Epithelial cell of proximal tubule (primary cell): ENCODE results near the gene ME3. TPM values are rescaled to one million over a fixed set of nuclear protein-coding genes. Genes with fewer than 3 reads are reported as not detected.

Experiments used
- DNase-seq: peaks from one replicate; pipeline ENCODE4 v3.0.0-alpha.2; 2011; ENCODE audit warnings: low read depth
- H3K4me3 ChIP-seq: 2 replicates; pipeline ENCODE4 v1.5.1; 2011; ENCODE audit warnings: low read depth, mild to moderate bottlenecking, low read length
- total RNA-seq: library from RNA; depleted of rRNA; stranded (reverse); fragments of >200 nt; gene quantifications from 2 replicates; pipeline ENCODE4 v1.2.3, GENCODE V29; 2015
- TF ChIP-seq, protein P1 (sequence below): conservative IDR thresholded peaks from 2 replicates; pipeline ENCODE4 v1.5.1; 2012; ENCODE audit warnings: low read depth, mild to moderate bottlenecking, low read length

Gene ME3
- total RNA-seq, 1 donor from 2014 or later = 35.2 TPM

DNA sequence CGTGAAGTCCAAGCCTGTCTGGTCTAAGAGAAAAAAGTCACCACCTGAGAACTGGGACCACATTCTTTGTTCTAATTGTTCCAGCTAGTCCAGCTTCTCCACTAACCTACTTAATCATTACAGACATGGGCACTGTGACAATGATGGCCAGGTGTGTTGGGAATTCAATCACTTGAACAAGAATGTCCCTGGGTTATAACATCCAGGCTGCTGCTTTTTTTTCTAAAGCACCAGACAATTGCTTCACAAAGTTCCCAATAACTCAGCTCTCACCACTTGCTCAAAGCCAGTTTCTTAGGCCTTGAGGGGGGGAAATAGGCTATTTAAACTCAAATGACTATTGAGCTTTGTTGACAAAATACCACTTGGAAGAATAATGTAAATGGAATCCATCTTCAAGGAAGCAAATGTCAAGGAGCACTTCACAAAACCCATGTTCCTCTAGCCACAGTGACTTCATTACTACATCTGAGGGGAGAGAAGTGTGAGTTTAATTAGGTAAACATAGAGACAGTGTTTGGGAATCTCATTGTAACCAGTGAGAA lies 80.3 kb downstream of the ME3 start:
- TF ChIP-seq, protein P1, sequence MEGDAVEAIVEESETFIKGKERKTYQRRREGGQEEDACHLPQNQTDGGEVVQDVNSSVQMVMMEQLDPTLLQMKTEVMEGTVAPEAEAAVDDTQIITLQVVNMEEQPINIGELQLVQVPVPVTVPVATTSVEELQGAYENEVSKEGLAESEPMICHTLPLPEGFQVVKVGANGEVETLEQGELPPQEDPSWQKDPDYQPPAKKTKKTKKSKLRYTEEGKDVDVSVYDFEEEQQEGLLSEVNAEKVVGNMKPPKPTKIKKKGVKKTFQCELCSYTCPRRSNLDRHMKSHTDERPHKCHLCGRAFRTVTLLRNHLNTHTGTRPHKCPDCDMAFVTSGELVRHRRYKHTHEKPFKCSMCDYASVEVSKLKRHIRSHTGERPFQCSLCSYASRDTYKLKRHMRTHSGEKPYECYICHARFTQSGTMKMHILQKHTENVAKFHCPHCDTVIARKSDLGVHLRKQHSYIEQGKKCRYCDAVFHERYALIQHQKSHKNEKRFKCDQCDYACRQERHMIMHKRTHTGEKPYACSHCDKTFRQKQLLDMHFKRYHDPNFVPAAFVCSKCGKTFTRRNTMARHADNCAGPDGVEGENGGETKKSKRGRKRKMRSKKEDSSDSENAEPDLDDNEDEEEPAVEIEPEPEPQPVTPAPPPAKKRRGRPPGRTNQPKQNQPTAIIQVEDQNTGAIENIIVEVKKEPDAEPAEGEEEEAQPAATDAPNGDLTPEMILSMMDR = no peak
- no peak overlapping the region for H3K4me3 ChIP-seq
- peak; percentile 37 for DNase-seq

DNA sequence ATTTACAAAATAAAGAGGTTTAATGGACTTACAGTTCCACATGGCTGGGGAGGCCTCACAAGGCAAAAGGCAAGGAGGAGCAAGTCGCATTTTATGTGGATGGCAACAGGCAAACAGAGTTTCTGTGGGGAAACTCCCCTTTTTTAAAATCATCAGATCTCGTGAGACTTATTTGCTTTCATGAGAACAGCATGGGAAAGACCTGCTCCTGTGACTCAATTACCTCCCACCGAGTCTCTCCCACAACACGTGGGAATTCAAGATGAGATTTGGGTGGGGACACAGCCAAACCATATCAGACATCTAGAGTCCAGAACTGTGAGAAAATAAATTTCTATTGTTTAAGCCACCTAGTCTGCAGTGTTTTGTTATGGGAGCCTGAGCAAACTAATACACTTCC lies 80.8 kb downstream of the ME3 start:
- TF ChIP-seq, protein P1 = no peak
- H3K4me3 ChIP-seq = no peak overlapping the region
- peak; percentile 43 for DNase-seq

DNA sequence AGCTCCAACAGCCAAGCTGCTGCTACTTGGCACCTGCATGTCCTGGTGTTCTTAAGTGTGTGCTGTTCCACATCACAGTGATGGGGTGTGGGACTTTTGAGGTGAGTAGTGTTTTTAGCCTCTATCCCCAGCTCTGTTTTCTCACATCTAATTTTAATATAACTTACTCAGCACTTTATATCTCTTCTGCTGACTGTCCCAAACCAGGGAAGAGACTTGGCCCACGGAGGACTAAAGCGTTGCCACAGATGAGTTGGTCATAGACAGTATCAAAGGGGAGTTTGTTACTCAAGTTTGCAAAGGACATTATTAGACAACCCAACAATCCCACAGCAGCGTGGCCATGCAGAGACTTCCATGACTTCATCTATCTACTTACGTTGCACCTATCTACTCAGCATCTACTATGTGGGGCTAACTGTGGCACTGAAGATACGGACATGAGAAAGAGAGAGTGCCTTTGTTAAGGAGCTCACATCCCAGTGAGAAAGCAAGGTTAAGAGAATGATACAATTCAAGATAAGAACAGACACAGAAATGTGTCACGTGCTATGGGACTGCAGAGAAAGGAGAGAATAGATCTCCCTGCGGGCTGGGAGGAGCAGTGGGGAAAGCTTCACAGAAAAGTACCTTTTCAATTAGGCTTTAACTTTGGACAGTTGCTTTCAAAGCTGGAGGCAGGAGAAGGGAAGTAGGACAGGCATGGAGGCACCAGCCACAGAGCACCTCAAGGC lies 82.4 kb downstream of the ME3 start:
- TF ChIP-seq, protein P1 = no peak
- H3K4me3 ChIP-seq = no peak overlapping the region
- DNase-seq = no peak

GRCh38 chr11:86589204-86589603 lies 83.2 kb downstream of the ME3 start:
- H3K4me3 ChIP-seq = no peak overlapping the region
- no peak for DNase-seq
- TF ChIP-seq, protein P1 = no peak

DNA sequence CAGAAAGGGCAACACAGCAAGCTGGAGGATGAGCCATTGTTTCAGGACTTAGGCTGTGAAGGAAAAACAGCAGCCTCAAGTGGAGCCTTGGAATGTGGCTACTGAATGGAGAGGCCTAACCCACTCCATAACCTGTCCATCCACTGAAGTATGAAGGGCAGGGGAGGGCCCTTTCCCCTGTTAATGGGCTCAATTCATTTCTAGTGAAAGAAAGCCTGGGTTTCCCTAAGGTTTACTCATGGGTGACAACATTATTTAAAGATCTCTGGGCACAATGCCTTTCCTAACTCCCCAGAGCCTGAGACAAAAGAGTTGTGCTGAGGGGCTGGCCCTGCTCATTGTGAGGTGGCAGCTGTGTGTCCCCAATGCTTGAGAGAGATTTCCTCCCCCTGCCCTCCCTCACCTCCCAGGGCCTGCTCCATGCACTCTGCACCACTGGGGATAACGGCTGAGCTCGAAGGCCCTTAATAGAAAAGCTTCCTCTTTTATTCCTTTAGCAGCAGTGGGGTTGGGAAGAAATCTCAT lies 83.8 kb downstream of the ME3 start:
- TF ChIP-seq, protein P1 = no peak
- no peak overlapping the region for H3K4me3 ChIP-seq
- DNase-seq = peak; percentile 70

GRCh38 chr11:86587264-86588193 lies 84.9 kb downstream of the ME3 start:
- TF ChIP-seq, protein P1 = no peak
- no peak overlapping the region for H3K4me3 ChIP-seq
- no peak for DNase-seq
